ENCODE results near the gene RAD51B. TPM values are rescaled to one million over a fixed set of nuclear protein-coding genes. Genes with fewer than 3 reads are reported as not detected.

RAD51B gene
- total RNA-seq, 1 experiment from 2014 or later: 7.2 TPM

GRCh38 chr14:68596211-68596610, 776.6 kb downstream of the RAD51B start:
- DNase-seq: no peak
- Histone ChIP-seq H3K4me3 (no peak overlapping the region), H3K27me3 (no peaks in the 10 kb centered on the region), H3K36me3 (no peaks in the 10 kb centered on the region), H3K9me3 (no peaks in the 10 kb centered on the region)

DNA sequence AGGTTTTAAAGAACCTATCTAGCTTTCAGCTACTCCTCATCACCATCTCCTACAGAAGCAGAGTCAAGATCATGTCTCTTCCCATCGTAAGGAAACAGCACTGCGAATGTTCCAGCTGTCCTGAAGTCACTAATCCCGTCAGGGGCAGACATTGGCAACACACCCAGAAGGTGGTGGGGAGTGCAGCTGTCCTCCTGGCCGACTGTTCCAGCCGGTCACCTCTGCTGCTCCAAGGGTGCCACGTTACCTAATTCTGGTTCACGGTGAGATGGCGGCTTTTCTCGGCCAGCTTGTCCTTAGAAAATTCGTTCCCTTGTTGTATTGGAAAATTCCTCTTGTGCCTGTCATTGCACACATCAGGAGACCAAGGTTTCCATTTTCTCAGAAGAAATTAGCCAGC, 777.1 kb downstream of the RAD51B start:
- Histone ChIP-seq H3K9me3 (no peaks in the 10 kb centered on the region), H3K27me3 (no peaks in the 10 kb centered on the region), H3K36me3 (no peaks in the 10 kb centered on the region), H3K4me3 (no peak overlapping the region)
- no peak for DNase-seq

- no peak overlapping the region for H3K4me3 ChIP-seq
- H3K9me3 ChIP-seq: no peaks in the 10 kb centered on the region
- no peaks in the 10 kb centered on the region for H3K36me3 ChIP-seq
- H3K27me3 ChIP-seq: no peaks in the 10 kb centered on the region
- DNase-seq: no peak
These were observed 778.5 kb downstream of the RAD51B start for GRCh38 chr14:68598089-68598488.

GRCh38 chr14:68598621-68599447, 779.3 kb downstream of the RAD51B start:
- H3K36me3 ChIP-seq: no peaks in the 10 kb centered on the region
- no peaks in the 10 kb centered on the region for H3K27me3 ChIP-seq
- peak; percentile 50 for DNase-seq
- H3K9me3 ChIP-seq: no peaks in the 10 kb centered on the region
- H3K4me3 ChIP-seq: no peak overlapping the region

- Histone ChIP-seq H3K9me3 (no peaks in the 10 kb centered on the region), H3K4me3 (no peak overlapping the region), H3K27me3 (no peaks in the 10 kb centered on the region), H3K36me3 (no peaks in the 10 kb centered on the region)
- no peak for DNase-seq
These were observed 780.5 kb downstream of the RAD51B start for GRCh38 chr14:68599896-68600610.

DNA sequence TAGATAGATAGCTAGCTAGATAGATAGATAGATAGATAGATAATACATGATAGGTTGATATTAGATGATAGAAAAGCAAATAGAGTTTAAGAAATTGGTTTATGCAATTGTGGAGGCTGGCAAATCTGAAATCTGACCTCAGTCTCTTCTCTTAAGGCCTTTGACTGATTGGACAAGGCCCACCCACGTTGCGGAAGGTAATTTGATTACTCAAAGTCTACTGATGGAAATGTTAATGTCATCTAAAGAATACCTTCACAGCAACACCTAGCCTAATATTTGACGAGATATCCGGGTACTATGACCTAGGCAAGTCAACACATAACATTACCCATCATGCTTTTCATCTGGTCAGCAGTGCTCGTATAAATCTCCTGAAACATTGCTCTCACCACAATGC, 782.9 kb downstream of the RAD51B start:
- Histone ChIP-seq H3K9me3 (no peaks in the 10 kb centered on the region), H3K27me3 (no peaks in the 10 kb centered on the region), H3K4me3 (no peak overlapping the region), H3K36me3 (no peaks in the 10 kb centered on the region)
- DNase-seq: no peak

DNA sequence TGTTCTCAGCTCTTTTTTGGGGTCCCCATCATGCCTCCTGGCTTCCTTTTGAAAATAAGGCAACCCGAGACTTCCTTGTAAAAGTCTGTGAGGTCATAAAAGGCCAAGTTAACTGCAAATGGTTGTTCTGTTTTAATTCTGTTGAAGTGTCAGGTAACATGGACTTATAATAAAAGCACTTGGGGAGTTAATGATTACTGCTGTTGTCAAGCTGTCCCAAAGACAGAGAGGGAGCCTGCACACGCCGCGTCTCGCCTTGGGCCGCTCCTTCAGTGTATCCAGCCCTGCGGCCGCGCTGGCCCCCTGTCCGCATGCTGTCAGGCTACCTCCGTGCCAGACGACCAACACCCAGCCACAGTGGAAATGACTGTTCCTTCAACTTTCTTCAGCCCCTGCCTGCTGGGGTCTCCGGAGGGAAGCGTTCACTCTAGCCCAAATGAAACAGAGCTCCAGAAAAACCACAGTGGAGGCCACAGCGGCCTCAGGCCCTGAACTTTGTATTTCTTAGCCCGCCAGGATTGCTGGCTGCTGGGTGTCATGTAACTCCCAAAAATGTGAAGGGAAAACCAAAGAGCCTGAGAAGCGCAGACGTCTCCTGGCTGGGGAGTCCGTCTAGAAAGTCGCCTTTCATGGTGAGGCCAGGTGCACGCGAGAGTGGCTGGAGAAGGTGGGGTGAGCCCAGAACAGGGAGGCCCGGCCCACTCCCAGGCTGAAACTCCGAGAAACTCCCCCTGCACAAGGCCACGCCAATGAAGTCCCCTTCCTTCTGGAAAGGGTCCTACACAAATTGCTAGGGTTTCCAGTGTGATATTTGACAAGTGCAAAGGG, 784.2 kb downstream of the RAD51B start:
- DNase-seq: no peak
- H3K9me3 ChIP-seq: no peaks in the 10 kb centered on the region
- H3K36me3 ChIP-seq: no peaks in the 10 kb centered on the region
- H3K27me3 ChIP-seq: no peaks in the 10 kb centered on the region
- H3K4me3 ChIP-seq: no peak overlapping the region

- Histone ChIP-seq H3K4me3 (no peak overlapping the region), H3K9me3 (no peaks in the 10 kb centered on the region), H3K36me3 (no peaks in the 10 kb centered on the region), H3K27me3 (no peaks in the 10 kb centered on the region)
- DNase-seq: no peak
These were observed 784.8 kb downstream of the RAD51B start for GRCh38 chr14:68604361-68604730.

DNA sequence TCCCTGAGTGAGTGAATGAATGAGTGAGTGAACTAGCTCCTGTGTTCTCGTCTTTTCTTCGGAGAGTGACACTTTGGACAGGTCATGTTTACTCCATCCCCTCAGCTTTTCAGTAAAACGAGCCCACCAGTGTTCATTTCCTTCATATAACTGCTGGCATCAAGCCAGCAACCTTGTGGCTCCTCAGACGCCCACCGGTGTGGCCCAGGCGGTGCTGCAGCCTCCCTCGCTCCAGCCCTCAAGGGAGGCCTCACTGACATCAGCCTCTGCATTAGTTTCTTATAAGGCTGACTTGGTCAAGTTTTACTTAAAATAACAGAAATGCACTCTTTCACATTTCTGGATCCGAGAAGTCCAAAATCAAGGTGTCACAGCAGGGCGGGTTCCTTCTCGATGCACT, 785.2 kb downstream of the RAD51B start:
- H3K4me3 ChIP-seq: no peak overlapping the region
- DNase-seq: no peak
- no peaks in the 10 kb centered on the region for H3K9me3 ChIP-seq
- H3K27me3 ChIP-seq: no peaks in the 10 kb centered on the region
- no peaks in the 10 kb centered on the region for H3K36me3 ChIP-seq

DNA sequence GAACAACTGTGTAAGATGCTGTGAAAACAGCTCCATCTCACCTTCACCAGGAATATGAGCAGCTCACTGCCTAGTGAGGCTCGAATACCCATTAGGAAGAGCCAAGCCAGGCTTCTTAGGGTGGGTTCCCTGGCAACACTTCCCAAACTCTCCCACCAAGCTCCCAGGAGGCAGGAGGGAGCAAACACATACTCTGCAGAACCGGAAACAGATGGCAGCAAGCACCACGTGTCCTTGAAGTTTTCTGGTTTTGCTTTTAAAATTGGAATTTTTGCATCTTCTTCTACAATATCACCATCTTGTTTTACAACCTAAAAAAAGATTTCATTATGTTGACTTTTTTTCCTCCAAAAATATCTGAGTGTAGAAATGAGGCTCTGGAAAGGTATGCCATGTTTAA, 786.6 kb downstream of the RAD51B start:
- Histone ChIP-seq H3K9me3 (no peaks in the 10 kb centered on the region), H3K4me3 (no peak overlapping the region), H3K36me3 (no peaks in the 10 kb centered on the region), H3K27me3 (no peaks in the 10 kb centered on the region)
- DNase-seq: no peak

DNA sequence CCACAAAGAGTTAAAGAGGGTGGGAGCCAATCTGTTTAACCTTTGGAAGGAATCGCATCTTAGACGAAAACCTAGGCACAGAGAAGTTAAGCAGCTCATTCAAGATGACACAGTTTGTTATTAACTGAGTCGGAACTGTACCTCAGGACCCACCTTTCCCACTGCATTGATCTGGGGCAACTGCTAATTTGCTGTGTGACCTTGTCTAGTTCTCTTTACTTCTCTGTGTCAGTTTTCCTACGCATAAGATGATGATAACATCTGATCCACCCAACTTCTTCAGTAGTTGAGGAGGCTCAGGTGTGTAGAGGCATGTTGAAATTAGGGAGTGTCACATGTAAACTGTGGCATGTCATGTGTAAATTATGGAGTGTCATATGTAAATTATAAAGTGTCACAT, 787.1 kb downstream of the RAD51B start:
- Histone ChIP-seq H3K4me3 (no peak overlapping the region), H3K36me3 (no peaks in the 10 kb centered on the region), H3K27me3 (no peaks in the 10 kb centered on the region), H3K9me3 (no peaks in the 10 kb centered on the region)
- DNase-seq: no peak

DNA sequence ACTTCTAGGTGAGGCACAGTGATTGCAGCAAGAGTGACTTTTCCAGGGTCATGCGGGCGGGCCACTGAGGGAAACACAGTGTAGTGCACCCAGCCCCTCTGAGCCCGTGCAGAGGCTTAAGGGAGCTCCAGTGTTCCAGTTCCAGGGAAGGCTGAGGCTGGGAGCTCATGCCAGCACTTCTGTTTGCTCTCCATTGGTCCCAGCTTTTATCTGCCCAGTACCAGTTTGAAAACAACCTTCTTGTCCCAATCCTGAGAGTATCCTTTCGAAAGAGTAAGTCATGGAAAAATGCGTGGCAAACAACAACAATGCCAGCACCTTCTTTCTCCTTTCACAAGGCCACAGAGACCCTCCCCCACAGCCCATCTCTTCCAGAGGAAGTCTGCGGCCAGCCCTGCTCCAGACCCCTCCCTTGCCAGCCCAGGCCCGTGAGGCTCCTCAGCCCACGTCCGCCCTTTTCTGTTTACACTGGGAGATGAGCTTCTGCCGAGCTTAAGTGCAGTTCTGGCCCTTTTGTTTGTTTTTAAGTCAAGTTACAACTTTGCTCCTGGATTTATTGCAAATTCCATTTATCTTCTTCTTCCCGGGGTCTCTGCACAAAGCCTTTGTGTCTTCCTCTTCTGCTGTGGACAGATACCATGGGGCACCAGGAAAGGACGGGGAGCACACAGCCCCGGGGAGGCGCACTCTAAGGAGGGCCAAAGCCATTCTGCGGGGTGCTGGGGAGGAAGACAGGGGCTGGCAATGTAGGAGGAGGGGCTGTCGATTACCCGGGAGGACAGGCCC, 787.7 kb downstream of the RAD51B start:
- H3K27me3 ChIP-seq: no peaks in the 10 kb centered on the region
- H3K9me3 ChIP-seq: no peaks in the 10 kb centered on the region
- no peaks in the 10 kb centered on the region for H3K36me3 ChIP-seq
- H3K4me3 ChIP-seq: no peak overlapping the region
- no peak for DNase-seq

- H3K9me3 ChIP-seq: no peaks in the 10 kb centered on the region
- DNase-seq: no peak
These were observed 788.4 kb downstream of the RAD51B start for GRCh38 chr14:68607867-68608573.

GRCh38 chr14:68608574-68608962, 789.0 kb downstream of the RAD51B start:
- DNase-seq: no peak
- H3K27me3 ChIP-seq: no peaks in the 10 kb centered on the region
- H3K4me3 ChIP-seq: no peak overlapping the region
- H3K9me3 ChIP-seq: no peaks in the 10 kb centered on the region
- no peaks in the 10 kb centered on the region for H3K36me3 ChIP-seq

More at GRCh38 chr14:68607867-68608573, 788.4 kb downstream of the RAD51B start:
- Histone ChIP-seq H3K27me3 (no peaks in the 10 kb centered on the region), H3K4me3 (no peak overlapping the region), H3K36me3 (no peaks in the 10 kb centered on the region)

DNA sequence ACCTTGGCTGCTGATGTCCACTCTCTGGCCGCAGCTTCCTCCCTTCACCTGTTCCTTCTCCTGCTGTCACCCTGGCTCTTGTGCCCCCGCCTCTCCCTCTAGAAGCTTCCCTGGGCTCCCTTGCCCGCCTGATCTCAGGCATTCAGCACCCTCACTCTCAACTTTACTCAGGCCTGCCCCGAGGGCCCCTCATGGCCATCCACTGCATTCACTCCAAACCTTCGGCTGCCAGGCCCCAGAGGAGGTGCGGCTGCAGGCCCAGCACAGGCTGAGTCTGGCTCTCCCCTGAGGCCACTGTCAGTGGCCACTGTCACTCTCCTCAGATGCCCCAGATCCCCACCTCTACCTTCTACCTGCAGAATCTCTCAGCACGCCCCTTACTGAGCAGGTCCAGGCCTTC, 789.4 kb downstream of the RAD51B start:
- Histone ChIP-seq H3K27me3 (no peaks in the 10 kb centered on the region), H3K36me3 (no peaks in the 10 kb centered on the region), H3K9me3 (no peaks in the 10 kb centered on the region), H3K4me3 (no peak overlapping the region)
- DNase-seq: no peak

GRCh38 chr14:68610251-68610793, 790.7 kb downstream of the RAD51B start:
- H3K4me3 ChIP-seq: no peak overlapping the region
- DNase-seq: no peak
- no peaks in the 10 kb centered on the region for H3K9me3 ChIP-seq
- H3K27me3 ChIP-seq: no peaks in the 10 kb centered on the region
- no peaks in the 10 kb centered on the region for H3K36me3 ChIP-seq

Data from MG63 (cell line).